Lung (tissue), 12 donors: ENCODE results near the gene PSMA7. TPM values are rescaled to one million over a fixed set of nuclear protein-coding genes. Genes with fewer than 3 reads are reported as not detected.

Experiments used
- ATAC-seq: fragments of 200-7000 bp; cut with Tn5 transposase; one replicate; pipeline ENCODE4 v1.9.1; 2020; ENCODE audit warnings: moderate number of reproducible peaks; ENCODE audit not compliant: insufficient read depth, low FRiP score
- DNase-seq, 3 donors: peaks; one replicate each; pipeline ENCODE4 v3.0.0-alpha.2; 2013 to 2017
- H3K27ac ChIP-seq, 2 donors: one replicate each; pipeline ENCODE4 v1.5.1; 2013; ENCODE audit warnings: mild to moderate bottlenecking in 2 of 2, moderate library complexity in 2 of 2, control low read depth in 1 of 2, inconsistent platforms in 1 of 2, low read depth in 1 of 2, low read length in 1 of 2
- H3K27me3 ChIP-seq, 3 donors: one replicate each; pipeline ENCODE4 v1.5.1; 2013; ENCODE audit warnings: low read length in 2 of 3; ENCODE audit not compliant: control insufficient read depth in 3 of 3, insufficient read depth in 3 of 3
- H3K36me3 ChIP-seq, 4 donors: one replicate each; pipeline ENCODE4 v1.5.1; 2013; ENCODE audit warnings: low read length in 4 of 4, mild to moderate bottlenecking in 1 of 4, moderate library complexity in 1 of 4; ENCODE audit not compliant: control insufficient read depth in 4 of 4, insufficient read depth in 4 of 4
- H3K4me1 ChIP-seq, 5 donors: one replicate each; pipeline ENCODE4 v1.5.1; 2013; ENCODE audit warnings: low read length in 5 of 5, mild to moderate bottlenecking in 2 of 5, moderate library complexity in 1 of 5; ENCODE audit not compliant: control insufficient read depth in 5 of 5, insufficient read depth in 5 of 5
- H3K4me3 ChIP-seq: one replicate; pipeline ENCODE4 v1.5.1; 2013; ENCODE audit warnings: mild to moderate bottlenecking, control low read depth, moderate library complexity
- H3K9ac ChIP-seq, 2 donors: one replicate each; pipeline ENCODE4 v1.5.1; 2013; ENCODE audit warnings: low read length in 2 of 2, control low read depth in 1 of 2; ENCODE audit not compliant: insufficient read depth in 1 of 2
- H3K9me3 ChIP-seq, 4 donors: one replicate each; pipeline ENCODE4 v1.5.1; 2013; ENCODE audit warnings: low read length in 3 of 4, mild to moderate bottlenecking in 1 of 4, moderate library complexity in 1 of 4; ENCODE audit not compliant: control insufficient read depth in 4 of 4, insufficient read depth in 3 of 4
- WGBS, 2 donors: extraction: QIAGEN DNeasy Blood & Tissue Kit; methylation state at CpG; one replicate each; pipeline ENCODE4 v1.1.7; 2013; 5-methylcytosine and 5-hydroxymethylcytosine counted together
- polyA plus RNA-seq, 2 donors: library from polyadenylated mRNA; stranded (reverse); fragments of 200-250 nt; gene quantifications; one replicate each; pipeline ENCODE4 v1.2.1, GENCODE V29; 2013
- total RNA-seq, 2 donors: library from RNA; depleted of rRNA in 1 of 2; stranded (reverse); fragments of >200 nt in 1 of 2; gene quantifications; one replicate each; pipeline ENCODE4 v1.2.1, GENCODE V29; 2014 to 2021
- TF ChIP-seq, protein P1 (sequence below): IDR thresholded peaks from 2 replicates; pipeline ENCODE4 v1.5.1; 2012; ENCODE audit warnings: mild to moderate bottlenecking; ENCODE audit errors: control extremely low read depth, extremely low read depth
- donor health status: control.
- donor health status: control.
- donor health status: Bipolar disorder and iron deficiency.
- donor health status: healthy.
- donor health status: DM: yes; HTN: yes; CAD: no.

Gene PSMA7
- total and polyA plus RNA-seq, 4 donors = 100 to 478 (median 258) TPM

DNA sequence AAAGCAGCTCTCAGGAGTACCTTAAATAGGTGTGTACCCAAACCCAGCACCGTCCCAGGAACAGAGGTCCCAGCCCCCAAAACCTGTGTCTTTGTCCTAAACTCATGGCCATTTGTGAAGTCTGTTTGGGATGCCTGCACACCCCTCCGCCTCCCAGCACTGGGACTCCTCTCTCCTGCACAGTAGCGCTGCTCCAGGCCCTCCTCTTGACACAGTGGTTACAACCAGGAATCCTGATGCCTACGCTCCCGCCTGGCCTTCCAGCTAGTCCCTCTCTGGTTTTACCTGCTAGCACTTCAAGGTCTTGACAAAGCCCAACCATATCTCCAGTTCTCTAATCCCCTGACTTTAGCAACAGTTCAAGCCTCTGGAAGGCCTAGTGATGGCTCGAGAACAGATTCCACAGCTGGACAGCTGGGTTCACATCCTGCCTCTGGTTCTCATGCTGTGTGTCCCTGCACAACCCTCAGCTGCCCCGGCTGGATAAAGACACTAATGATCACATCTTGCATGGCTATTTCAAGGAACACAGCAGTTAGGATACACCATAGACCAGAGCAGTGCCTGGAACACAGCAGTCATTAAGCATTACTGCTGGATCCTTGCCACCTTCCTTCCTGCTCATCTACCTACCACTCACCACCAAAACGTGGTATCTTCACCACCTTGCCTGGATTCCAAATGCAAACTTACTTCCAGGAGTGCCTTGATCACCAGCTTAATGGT lies 5.6 kb downstream of the PSMA7 start:
- peak overlapping the region in 1 of 2 donors; percentile 1 for H3K27ac ChIP-seq
- no peaks in the 10 kb centered on the region for H3K9me3 ChIP-seq
- no peak for DNase-seq
- H3K27me3 ChIP-seq = no peaks in the 10 kb centered on the region
- H3K4me1 ChIP-seq = peaks cover 0 to 16% (median 8%) of the 10 kb centered on the region in 5 donors
- no peak overlapping the region for H3K9ac ChIP-seq
- WGBS, 2 donors = 83 to 87% methylated on average over 8 of the region's 8 CpGs
- H3K36me3 ChIP-seq = peaks cover 38 to 62% (median 48%) of the 10 kb centered on the region in 4 donors
- ATAC-seq = no peak
- TF ChIP-seq, protein P1, sequence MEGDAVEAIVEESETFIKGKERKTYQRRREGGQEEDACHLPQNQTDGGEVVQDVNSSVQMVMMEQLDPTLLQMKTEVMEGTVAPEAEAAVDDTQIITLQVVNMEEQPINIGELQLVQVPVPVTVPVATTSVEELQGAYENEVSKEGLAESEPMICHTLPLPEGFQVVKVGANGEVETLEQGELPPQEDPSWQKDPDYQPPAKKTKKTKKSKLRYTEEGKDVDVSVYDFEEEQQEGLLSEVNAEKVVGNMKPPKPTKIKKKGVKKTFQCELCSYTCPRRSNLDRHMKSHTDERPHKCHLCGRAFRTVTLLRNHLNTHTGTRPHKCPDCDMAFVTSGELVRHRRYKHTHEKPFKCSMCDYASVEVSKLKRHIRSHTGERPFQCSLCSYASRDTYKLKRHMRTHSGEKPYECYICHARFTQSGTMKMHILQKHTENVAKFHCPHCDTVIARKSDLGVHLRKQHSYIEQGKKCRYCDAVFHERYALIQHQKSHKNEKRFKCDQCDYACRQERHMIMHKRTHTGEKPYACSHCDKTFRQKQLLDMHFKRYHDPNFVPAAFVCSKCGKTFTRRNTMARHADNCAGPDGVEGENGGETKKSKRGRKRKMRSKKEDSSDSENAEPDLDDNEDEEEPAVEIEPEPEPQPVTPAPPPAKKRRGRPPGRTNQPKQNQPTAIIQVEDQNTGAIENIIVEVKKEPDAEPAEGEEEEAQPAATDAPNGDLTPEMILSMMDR = no peak
- H3K4me3 ChIP-seq = no peak overlapping the region

DNA sequence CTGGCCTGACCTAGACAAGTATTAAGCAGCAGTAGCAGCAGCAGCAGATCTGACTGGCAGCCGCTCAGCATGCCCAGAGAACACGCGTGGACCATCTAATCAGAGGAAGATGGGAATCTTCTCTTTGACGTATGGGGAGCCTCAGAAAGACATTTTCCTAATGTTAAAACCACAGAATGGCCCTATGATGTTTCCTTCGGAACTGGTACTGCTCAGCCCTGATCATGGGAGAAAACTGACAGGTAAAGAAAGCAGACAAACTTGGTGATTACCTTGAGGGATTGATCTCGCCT lies 6.2 kb downstream of the PSMA7 start:
- Histone ChIP-seq H3K9me3 (no peaks in the 10 kb centered on the region), H3K4me1 (peaks cover 0 to 19% (median 8%) of the 10 kb centered on the region in 5 donors), H3K27ac (peak overlapping the region in 1 of 2 donors; percentile 1), H3K4me3 (no peak overlapping the region), H3K36me3 (peaks cover 38 to 68% (median 54%) of the 10 kb centered on the region in 4 donors), H3K27me3 (no peaks in the 10 kb centered on the region), H3K9ac (no peak overlapping the region)
- DNase-seq = no peak
- TF ChIP-seq, protein P1 = no peak
- ATAC-seq = no peak
- 80 to 81% methylated on average over 6 of the region's 6 CpGs for WGBS, 2 donors

DNA sequence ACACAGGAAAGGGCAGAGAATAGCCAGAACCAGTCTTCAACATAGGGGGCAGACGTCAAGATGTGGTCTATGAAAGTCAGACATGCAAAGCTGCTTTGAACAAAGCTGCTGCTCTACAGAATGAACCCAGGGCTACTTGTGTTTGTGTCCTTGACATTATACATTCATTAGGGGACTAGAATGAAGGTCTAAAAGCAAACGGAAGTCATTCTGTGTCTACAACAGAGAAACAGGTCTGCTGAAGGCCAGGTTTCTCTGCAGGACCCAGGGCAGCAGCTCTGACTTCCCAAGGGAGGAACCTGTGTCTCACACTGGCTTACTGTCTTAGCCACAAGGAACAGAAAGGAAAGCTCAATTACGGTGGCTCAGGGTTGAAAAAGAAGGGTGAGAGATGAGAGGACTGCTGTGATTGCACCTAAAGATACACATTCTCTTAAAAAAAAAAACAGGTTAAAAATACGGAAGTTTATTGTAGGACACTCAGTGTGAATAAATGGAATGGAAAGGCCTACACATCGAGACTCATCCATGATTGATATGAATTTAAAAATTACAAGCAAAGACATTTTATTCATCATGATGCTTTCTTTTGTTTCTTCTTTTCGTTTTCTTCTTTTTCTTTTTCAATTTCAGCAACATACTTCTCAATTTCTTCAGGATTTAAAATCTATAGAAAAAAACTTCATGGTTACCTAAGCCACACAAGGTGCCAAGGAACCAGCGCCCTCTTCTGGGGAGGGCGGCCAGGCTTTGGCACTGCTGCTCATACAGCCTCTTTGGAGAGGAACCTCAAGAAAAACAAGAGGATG lies 6.7 kb downstream of the PSMA7 start:
- Histone ChIP-seq H3K4me3 (no peak overlapping the region), H3K36me3 (peaks cover 38 to 73% (median 59%) of the 10 kb centered on the region in 4 donors), H3K4me1 (peaks cover 0 to 18% (median 4%) of the 10 kb centered on the region in 5 donors), H3K27ac (no peak overlapping the region), H3K9me3 (no peaks in the 10 kb centered on the region), H3K9ac (no peak overlapping the region), H3K27me3 (no peaks in the 10 kb centered on the region)
- WGBS, 2 donors = 60 to 61% methylated on average over 8 of the region's 8 CpGs
- ATAC-seq = no peak
- peak; percentile 62 to 72 (median 63) for DNase-seq
- TF ChIP-seq, protein P1 = peak; percentile 52
